SK-N-DZ (cell line): Measurements from ENCODE around the gene ARFGAP2. TPM values are rescaled to one million over a fixed set of nuclear protein-coding genes. Genes with fewer than 3 reads are reported as not detected.
"Not testable (repeated sequence)": the region's sequence is repeated elsewhere in the genome, so short reads cannot be mapped to it uniquely, and the experiment has no call there.

Experiments
- DNase-seq: peaks from one replicate; pipeline ENCODE4 v3.0.0-alpha.2; 2015; ENCODE audit warnings: low spot score
- polyA plus RNA-seq, 2 experiments: library from polyadenylated mRNA; depleted of rRNA; stranded (reverse); fragments of >200 nt; gene quantifications; 2 replicates each; pipeline ENCODE4 v1.2.3, GENCODE V29; 2014

Gene ARFGAP2
- 113 and 120 TPM in 2 replicates for polyA plus RNA-seq (2014; cell fraction: cytosol; rRNA removed)
- polyA plus RNA-seq (2014; cell fraction: nucleus; rRNA removed): 108 and 147 TPM in 2 replicates

DNA sequence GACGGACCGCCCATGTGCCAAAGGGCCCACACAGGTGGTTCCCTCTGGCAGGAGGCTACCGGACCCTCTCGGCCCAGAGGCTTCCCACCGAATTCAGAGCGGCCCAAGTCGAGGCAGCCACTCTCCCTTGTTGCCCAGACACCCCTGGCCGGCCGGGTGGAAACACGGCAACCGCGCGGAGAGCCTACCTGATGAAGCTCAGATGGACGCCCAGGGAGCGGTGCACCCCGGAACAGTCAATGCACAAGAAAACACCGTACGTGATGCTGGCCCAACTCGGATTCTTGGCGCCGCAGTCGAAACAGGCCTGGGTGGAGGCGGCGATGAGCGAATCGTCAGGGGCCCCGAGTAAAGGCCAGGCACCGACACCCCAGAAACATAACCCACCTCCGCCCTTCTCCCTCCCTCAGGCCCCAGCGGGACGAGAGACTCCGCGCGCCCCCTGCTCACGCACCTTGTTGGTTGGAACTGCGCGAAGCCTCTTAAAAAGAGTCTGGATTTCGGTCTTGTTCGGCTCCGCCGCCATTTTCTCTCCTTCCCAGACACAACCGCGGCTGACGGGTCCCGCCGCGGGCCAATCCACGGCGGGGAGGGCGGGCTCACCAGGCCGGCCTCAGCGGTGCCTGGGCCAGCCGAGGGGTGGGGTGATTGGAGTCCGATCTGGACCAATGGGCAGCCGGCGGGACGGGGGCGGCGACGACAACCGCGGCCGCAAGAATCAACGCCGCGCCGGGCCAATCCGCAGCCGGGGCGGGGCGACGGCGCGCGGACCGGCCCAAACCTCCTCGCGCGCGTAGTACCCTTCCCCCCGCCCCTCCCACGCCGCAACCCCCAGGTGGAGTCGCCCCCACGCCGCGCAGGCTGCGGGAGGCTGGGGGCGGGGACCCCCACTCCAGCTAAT, at the start of gene ARFGAP2:
TSS of gene ARFGAP2 (minus strand) at position 552 of the 901 bp plus-strand sequence. CDS start at position 526, 26 bp downstream.
- DNase-seq: peak; percentile 92

DNA sequence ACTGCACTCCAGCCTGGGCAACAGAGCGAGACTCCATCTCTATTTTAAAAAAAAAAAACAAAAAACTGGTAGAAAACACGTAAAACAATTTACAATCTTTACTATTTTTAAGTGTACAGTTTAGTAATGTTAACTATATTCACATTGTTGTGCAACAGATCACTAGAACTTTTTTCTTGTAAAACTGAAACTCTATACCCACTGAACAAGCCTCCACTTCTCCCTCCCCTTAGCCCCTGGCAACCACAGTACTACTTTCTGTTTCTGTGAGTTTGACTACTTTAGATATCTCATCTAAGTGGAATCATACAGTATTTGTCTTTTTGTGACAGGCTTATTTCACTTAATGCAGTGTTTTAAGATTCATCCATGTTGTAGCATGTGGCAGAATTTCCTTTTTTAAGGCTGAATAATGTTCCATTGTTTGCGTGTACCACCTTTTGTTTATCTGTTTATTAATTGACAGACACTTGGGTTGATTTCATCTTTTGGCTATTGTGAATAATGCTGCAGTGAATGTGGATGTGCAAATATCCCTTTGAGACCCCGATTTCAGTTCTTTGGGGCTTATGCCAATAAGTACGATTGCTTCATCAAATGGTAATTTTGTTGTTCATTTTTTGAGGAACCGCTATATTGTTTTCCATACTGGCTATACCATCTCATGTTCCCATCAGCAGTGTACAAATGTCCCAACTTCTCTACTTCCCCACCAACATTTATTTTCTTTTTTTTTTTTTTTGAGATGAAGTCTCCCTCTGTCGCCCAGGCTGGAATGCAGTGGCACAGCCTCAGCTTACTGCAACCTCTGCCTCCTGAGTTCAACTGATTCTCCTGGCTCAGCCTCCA, 49.1 kb upstream of the ARFGAP2 start:
- no peak for DNase-seq

DNA sequence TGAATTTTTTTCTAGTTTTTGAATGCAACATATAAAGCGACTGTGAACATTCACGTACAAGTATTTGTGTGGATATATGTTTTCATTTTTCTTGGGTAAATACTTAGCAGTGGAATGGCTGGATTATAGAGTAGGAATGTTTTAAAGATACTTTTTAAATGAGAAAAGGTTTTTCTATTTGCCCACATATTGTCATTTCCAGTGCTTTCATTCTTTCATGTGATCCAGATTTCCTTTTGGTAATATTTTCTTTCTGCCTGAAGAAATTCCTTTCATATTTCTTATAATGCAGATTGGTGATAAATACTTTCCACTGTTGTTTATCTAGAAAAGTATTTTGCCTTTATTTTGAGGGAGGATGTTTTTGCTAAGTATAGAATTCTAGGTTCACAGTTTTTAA, 46.0 kb upstream of the ARFGAP2 start:
- DNase-seq: no peak

DNA sequence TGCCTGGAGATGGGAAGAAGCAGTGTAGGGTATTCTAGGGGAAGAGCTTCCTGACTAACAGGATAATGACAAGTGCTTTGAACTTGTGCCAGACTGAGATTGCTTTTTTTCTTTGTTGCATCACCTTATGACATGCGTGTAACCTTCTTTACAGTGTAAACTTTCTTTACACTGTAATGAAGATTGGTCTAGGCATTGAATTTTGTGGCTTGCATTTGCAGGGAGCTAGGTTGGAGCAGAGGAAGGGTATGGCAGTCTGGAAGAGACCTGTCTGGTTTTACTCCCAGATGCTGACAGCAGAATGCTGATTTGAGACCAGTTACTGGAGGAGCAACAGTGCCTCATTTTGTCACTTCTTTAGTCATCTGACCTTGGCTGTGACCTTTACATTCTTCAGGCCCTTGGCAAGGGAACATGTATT, 43.7 kb upstream of the ARFGAP2 start:
- DNase-seq: no peak

DNA sequence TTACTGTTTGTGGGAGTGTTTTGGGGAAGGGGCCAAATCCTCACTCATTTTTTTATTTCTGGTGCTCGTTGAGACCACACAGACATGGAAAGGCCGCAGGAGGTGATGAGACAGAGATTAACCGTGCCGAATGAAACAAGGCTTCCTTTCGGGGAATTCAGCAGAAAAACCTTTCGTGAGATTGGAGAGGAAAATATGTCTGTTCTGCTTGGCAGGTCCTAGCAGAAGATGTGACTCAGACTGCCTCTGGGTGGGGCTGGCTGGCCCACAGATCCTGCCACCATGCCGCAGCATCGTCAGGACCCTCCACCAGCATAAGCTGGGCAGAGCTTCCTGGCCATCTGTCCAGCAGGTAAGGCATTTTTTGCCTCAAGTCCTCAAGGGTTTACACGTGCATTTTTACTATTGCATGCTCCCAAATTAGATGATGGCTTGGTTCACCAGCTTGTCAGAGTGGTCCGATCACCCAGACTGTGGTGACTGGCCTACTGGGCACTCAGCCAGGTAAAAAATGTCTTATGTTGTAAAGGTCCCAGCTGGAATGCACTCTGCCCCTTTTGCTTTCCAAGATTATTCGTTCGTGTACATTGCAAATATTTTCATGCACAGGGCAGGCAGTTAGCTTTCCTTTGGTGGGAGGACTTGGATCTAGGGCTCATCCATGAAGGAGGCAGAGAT, 39.6 kb upstream of the ARFGAP2 start:
- DNase-seq: no peak

DNA sequence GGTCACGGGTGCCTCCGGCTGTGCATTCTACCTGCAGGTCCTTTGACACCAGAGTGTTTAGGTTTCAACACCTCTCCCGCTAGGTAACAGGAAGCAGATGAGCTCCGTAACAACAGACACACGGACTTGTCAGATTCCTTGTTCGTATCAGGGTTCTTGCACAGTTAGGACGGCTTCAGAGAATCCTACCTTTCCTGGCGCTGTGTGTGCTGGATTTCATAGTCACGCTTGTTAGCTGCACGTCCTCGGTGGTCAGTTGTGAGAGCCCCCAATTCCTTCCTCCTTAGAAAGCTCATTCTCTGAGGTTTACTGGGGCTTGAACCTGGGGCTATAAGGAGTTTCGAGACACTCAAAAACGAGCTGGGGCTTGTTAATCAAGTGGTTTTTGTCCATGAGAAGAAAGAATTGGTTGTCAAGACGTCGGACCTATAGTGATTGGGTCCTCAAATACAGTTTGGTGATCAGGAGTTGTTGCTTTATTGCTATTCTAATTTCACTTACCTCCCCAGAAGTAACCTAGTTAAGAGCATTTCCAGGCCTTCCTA, 38.8 kb upstream of the ARFGAP2 start:
- no peak for DNase-seq

DNA sequence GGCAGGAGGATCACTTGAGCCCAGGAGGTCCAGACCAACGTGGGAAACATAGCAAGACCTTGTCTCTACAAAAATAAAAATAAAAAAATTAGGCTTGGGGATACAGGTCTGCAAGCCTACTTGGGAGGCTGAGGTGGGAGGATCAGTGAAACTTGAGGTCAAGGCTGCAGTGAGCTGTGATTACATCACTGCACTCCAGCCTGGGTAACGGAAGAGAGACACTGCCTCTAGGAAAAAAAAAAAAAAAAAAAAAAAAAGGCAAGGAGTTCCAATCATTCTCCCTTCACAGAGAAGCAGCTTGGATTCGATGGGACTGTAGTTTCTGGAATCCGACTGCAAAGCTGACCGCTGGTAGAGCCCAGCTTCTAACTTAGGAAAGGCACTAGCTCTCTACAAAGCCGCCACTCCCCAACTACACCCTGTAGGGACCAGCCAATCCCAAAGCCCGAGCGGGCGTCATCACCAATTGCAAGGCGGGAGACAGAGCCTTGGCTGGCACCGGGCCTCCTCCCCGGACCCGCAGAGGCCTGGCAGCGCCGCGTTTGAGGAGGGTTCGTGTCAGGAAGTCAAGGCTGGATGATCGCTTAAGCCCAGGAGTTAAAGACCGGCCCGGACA, 37.4 kb upstream of the ARFGAP2 start:
- peak; percentile 72 for DNase-seq

DNA sequence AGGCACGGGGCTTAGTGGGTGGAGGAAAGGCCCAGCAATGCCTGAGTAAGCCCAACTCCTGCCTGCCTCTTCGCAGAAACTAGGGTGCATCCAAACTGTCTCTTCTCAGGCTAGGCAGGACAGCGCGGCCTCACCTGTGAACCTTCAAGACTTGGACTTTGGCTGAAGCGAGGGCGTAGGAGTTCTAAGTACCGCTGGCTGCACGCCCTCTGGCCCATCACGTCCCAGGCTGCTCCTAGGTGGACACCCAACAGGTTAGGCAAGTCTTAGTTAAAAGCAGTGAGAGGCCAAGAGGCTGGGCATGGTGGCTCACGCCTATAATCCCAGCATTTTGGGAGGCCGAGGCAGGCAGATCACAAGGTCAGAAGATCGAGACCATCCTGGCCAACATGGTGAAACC, 36.3 kb upstream of the ARFGAP2 start:
- no peak for DNase-seq

DNA sequence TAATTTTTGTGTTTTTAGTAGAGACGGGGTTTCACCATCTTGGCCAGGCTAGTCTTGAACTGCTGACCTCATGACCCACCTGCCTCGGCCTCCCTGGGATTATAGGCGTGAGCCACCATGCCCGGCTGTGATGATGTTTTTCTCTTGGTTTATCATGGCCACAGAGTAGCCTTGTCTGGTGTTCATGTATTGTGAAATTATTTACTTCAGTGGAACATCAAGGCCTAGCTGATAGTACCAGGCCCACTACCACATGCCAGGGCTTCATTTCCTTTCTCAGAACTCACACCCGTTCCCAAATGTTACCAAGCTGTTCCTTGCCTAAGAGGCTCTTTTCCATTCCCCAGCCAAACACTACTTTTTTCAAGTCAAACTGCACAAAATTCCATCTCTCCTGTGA, 31.9 kb upstream of the ARFGAP2 start:
- no peak for DNase-seq

DNA sequence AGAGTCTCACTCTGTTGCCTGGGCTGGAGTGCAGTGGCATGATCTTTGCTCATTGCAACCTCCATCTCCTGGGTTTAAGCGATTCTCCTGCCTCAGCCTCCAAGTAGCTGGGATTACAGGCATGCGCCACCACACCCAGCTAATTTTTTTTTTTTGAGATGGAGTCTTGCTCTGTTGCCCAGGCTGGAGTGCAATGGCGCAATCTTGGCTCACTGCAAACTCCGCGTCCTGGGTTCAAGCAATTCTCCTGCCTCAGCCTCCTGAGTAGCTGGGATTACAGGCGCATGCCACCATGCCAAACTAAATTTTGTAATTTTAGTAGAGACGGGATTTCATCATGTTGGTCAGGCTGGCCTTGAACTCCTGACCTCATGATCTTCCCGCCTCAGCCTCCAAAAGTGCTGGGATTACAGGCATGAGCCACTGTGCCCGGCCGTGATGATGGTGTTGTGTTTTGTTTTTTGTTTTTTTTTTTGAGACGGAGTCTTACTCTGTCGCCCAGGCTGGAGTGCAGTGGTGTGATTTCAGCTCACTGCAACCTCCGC, 31.4 kb upstream of the ARFGAP2 start:
- DNase-seq: not testable (repeated sequence)

DNA sequence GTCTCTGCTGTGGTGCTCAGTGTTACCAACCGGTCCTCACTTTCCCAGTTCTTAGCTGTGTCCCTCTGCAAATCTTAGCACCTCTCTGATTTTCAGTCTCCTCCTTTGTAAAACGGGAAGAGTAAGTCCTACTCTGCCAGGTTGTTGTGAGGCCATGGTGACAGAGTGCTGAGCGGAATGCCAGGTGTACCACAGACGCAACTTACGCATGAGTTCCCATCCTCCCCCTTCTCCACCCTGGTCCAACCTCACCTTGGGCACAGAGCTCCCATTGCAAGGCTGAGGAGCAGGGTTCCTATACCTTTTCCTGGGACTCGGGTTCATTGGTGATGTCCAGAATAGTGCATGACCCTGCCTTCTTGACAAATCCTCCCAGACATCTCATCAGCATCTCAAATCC, 30.8 kb upstream of the ARFGAP2 start:
- DNase-seq: no peak

DNA sequence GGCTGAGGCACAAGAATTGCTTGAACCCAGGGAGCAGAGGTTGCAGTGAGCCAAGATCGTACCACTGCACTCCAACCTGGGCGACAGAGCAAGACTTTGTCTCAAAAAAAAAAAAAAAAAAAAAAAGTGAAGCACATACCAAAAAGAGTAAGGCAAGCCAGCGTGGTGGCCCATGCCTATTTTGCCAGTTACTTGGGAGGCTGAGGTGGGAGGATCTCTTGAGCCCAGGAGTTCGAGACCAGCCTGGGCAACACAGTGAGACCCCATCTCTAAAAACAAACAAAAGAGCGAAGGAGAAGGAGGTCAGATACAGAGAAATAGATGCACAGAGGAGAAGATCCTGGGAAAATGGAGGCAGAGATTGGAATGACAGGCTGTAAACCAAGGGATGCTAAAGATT, 29.9 kb upstream of the ARFGAP2 start:
- DNase-seq: not testable (repeated sequence)

DNA sequence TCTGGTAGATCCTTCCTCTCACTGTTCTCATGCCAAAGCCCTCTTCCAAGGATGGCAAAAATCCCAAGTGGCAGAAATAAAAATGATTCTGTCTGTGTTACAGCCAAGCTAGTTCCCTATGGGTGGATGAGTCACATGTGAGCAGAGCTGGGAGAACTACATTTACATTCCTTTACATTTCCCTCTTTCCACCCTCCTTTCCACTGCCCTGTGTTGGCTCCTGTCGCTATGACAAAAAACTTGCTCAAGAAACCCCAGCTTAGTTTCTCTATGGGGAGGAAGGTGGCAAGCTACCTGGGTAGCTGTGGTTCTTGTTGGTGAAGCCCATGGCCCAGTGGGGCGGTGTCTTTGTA, 27.9 kb upstream of the ARFGAP2 start:
- DNase-seq: no peak

DNA sequence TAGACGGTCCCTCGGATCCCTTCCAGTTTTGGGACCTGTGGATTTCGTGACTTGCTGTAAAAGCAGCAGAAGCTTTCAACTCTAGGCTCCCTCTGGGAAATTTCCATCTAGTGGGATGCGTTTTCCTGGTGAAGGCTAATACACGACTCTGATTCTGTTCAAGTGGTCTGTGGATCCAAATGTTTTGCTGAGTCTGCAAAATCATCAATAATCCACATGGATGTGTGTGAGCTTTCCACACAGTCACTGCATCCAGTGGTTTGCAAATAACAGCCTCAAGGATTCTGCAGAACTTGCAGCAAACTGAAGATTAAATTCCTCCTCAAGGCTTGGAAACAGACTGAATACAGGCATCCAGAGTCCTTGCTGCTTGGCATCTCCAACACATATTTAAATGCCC, 25.9 kb upstream of the ARFGAP2 start:
- DNase-seq: no peak

DNA sequence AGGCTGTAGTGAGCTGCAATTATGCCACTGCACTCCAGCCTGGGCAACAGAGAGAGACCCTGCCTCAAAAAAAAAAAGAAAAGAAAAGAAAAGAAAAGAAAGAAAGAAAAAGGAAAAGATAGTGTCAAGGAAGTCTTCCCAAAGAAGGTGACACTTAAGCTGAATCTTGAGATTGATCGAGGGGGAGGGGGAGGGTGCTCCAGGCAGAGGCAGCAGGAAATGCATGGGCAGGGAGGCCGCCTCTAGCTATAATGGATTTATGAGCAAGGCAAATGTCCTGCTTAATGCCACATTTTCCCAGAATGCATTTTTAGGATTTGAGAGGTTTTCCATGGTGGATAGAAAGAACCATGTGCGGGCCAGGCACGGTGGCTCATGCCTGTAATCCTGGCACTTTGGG, 24.3 kb upstream of the ARFGAP2 start:
- DNase-seq: no peak

DNA sequence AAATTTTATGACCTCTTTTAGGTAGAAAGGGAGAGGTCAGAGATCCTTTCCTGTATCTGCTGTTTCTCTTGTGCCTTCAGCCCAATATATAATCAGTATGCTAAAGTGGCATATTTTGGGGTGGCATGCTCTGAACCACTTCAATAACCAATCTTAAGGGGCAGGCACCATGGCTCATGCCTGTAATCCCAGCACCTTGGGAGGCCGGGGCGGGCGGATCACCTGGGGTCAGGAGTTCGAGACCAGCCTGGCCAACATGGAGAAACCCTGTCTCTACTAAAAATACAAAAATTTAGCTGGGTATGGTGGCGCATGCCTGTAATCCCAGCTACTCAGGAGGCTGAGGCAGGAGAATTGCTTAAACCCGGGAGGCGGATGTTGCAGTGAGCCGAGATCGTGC, 21.5 kb upstream of the ARFGAP2 start:
- not testable (repeated sequence) for DNase-seq

DNA sequence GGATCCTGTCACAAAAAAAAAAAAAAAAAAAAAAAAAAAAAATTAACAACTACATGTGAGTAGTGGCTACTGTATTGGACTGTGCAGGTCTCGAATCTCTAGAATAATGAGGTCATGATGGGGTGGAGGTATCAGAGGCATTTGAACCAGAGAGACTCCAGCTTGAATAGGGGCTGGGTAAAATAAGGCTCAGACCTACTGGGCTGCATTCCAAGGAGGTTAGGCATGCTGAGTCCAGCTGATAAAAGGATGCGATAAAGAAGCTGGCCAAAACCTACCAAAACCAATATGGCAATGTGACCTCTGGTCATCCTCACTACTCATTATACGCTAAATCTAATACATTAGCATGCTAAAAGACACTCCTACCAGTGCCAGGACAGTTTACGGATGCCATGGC, 15.4 kb upstream of the ARFGAP2 start:
- DNase-seq: no peak

DNA sequence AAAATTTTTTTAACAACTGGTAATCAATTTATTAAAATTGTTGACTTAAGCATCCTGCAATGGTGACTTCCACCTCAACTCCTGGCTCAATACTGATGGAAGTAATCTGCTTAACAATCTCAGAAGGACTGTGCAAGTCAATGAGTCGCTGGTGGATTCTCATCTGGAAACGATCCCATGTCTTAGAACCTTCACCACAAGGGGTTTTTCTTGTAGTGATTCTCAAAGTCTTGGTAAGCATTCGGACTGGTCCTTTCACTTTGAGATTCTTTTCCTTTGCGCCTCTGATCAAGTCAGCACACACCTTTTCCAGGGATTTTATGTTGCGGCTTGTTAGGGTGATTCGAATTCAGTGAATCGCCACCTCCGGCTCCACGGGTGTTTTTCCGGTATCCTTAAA, 14.5 kb upstream of the ARFGAP2 start:
- not testable (repeated sequence) for DNase-seq

DNA sequence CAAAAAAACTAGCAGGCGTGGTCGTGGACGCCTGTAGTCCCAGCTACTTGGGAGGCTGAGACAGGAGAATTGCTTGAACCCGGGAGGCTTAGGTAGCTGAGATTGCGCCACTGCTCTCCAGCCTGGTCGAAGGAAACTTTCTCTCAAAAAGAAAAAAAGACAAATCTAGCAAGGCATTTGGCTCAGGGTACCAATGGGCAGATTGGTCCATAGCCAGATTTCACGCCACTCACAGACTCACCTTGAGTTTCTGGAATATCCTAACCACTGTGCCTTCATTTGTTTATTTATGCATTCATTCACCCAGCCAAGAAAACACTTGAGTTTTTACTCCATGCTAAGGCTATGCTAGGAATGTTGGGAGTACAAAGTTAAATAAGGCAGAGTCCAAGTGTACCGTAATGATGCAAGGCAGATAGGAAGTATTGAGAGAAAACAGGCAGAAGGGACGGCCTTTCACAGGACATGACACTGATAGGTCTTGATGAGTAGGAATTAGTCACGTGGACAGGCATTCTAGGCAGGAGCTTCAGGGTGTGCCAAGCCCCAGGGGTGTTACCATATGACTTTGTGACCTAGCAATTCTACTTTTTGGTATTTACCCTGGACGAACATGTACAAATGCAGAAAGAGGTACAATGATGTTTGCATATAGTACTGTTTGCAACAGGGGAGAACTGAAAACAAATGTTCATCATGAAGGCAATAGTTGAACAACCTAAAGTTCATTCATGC, 12.6 kb upstream of the ARFGAP2 start:
- no peak for DNase-seq

DNA sequence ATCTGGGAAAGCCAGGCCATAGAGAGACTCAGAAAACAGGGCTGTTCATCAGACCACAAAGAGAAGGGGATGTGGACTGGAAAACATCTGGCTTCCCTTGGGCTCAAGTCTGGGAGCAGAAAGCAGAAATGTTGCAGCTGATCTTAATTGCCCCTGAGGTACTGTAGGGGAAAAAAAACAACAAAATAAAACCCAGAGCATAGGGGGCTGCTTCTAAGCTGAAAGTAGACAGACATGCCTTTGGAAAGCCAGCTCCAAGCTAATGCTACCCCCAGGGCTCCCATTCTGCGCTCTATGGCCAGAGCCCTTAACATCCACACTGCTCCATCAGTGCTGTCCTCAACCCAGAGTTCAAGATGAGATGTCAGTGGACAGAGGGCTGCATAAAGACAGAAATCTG, 11.6 kb upstream of the ARFGAP2 start:
- DNase-seq: peak; percentile 49
